Prostate gland (tissue), 2 donors: Measurements from ENCODE around the gene LIPH. TPM values are rescaled to one million over a fixed set of nuclear protein-coding genes. Genes with fewer than 3 reads are reported as not detected.

Experiments used
- DNase-seq: peaks from one replicate; pipeline ENCODE4 v3.0.0-alpha.2; 2019; ENCODE audit warnings: low spot score
- H3K27ac ChIP-seq, 2 donors: fragments of 200-600 bp; sonication (generic); 2 replicates each; pipeline ENCODE4 v1.5.1; 2017 to 2019
- H3K27me3 ChIP-seq: fragments of 200-600 bp; sonication (generic); replicated peaks from 2 replicates; pipeline ENCODE4 v1.5.1; 2019; ENCODE audit not compliant: insufficient read depth
- H3K36me3 ChIP-seq, 2 donors: fragments of 200-600 bp; sonication (generic); 1 replicate in 1 of 2; 2 replicates in 1 of 2; pipeline versions ENCODE4 v1.5.1 to v1.8.1; 2017 to 2019
- H3K4me1 ChIP-seq: fragments of 200-600 bp; sonication (generic); replicated peaks from 2 replicates; pipeline ENCODE4 v1.5.1; 2019
- H3K4me3 ChIP-seq, 2 donors: fragments of 200-600 bp; sonication (generic); 2 replicates each; pipeline ENCODE4 v1.5.1; 2017 to 2019
- H3K9me3 ChIP-seq: fragments of 200-600 bp; sonication (generic); 2 replicates; pipeline ENCODE4 v1.5.1; 2017
- CTCF ChIP-seq, 4 experiments: fragments of 200-600 bp in 2 of 4; fragments of 450-650 bp in 2 of 4; sonication (generic) in 2 of 4; IDR thresholded peaks; 1 replicate in 3 of 4; 2 replicates in 1 of 4; pipeline ENCODE4 v1.5.1; 2016 to 2019; ENCODE audit warnings: antibody characterized with exemption in 4 of 4, mild to moderate bottlenecking in 2 of 4, moderate library complexity in 2 of 4
- POLR2A ChIP-seq: fragments of 450-650 bp; IDR thresholded peaks from one replicate; pipeline ENCODE4 v1.6.1; 2016; ENCODE audit warnings: antibody characterized with exemption, mild to moderate bottlenecking
- POLR2AphosphoS5 ChIP-seq: sonication (generic); formaldehyde crosslinking; IDR thresholded peaks from one replicate; pipeline ENCODE4 v1.6.1; 2017; ENCODE audit warnings: antibody characterized with exemption
- WGBS: methylation state at CpG from one replicate; pipeline ENCODE4 v1.1.5; 2018; 5-methylcytosine and 5-hydroxymethylcytosine counted together
- intact Hi-C: fragments of 100-400 bp; cut with DNase I; formaldehyde crosslinking; loops from one replicate; pipeline ENCODE4 v1.14.2; 2022
- total RNA-seq, 2 donors: library from RNA; depleted of rRNA; stranded (reverse); fragments of >200 nt; gene quantifications; one replicate each; pipeline ENCODE4 v1.1.0, GENCODE V29; 2016

Gene LIPH
- total RNA-seq, 2 donors from 2014 or later = 17.0 to 19.6 TPM

- Histone ChIP-seq H3K9me3 (no peaks in the 10 kb centered on the region), H3K36me3 (no peaks in the 10 kb centered on the region), H3K27me3 (no peaks in the 10 kb centered on the region), H3K27ac (no peak overlapping the region), H3K4me1 (no peaks in the 10 kb centered on the region), H3K4me3 (no peak overlapping the region)
- intact Hi-C loops = no loop called here
- TF ChIP-seq CTCF (IDR thresholded peaks at IDR 0.05) (no peak), POLR2A (no peak), POLR2AphosphoS5 (no peak)
- DNase-seq = no peak
- 88% methylated on average over 2 of the region's 2 CpGs for WGBS
Observed at GRCh38 chr3:185526349-185526951, 25.9 kb downstream of the LIPH start.

GRCh38 chr3:185521349-185522138 is 30.8 kb downstream of the LIPH start:
- intact Hi-C loops = no loop called here
- Histone ChIP-seq H3K4me1 (no peaks in the 10 kb centered on the region), H3K9me3 (no peaks in the 10 kb centered on the region), H3K4me3 (no peak overlapping the region), H3K27ac (no peak overlapping the region), H3K36me3 (no peaks in the 10 kb centered on the region), H3K27me3 (no peaks in the 10 kb centered on the region)
- no peak for DNase-seq
- TF ChIP-seq POLR2A = no peak
- no peak for TF ChIP-seq POLR2AphosphoS5
- TF ChIP-seq CTCF (IDR thresholded peaks at IDR 0.05) = no peak
- 91% methylated on average over 7 of the region's 7 CpGs for WGBS

- no peak for DNase-seq
- H3K4me1 ChIP-seq = no peaks in the 10 kb centered on the region
- no peak overlapping the region for H3K4me3 ChIP-seq
- TF ChIP-seq POLR2A = no peak
- TF ChIP-seq CTCF (IDR thresholded peaks at IDR 0.05) = no peak
- TF ChIP-seq POLR2AphosphoS5 = no peak
- no peaks in the 10 kb centered on the region for H3K36me3 ChIP-seq
- H3K9me3 ChIP-seq = no peaks in the 10 kb centered on the region
- H3K27me3 ChIP-seq = no peaks in the 10 kb centered on the region
- 64% methylated on average over 5 of the region's 5 CpGs for WGBS
- no peak overlapping the region for H3K27ac ChIP-seq
- intact Hi-C loops = no loop called here
Observed at GRCh38 chr3:185519021-185519420, 33.4 kb downstream of the LIPH start.

GRCh38 chr3:185517387-185518130 is 34.8 kb downstream of the LIPH start:
- Histone ChIP-seq H3K27me3 (no peaks in the 10 kb centered on the region), H3K36me3 (no peaks in the 10 kb centered on the region), H3K4me3 (no peak overlapping the region), H3K9me3 (no peaks in the 10 kb centered on the region), H3K27ac (no peak overlapping the region), H3K4me1 (no peaks in the 10 kb centered on the region)
- intact Hi-C loops = no loop called here
- no peak for DNase-seq
- 90% methylated on average over 2 of the region's 2 CpGs for WGBS
- TF ChIP-seq POLR2A (no peak), POLR2AphosphoS5 (no peak), CTCF (IDR thresholded peaks at IDR 0.05) (no peak)
